Gastrocnemius medialis (tissue), 4 donors: ENCODE measurements around the gene DAPK1. TPM values are rescaled to one million over a fixed set of nuclear protein-coding genes. Genes with fewer than 3 reads are reported as not detected.

ENCODE experiments used
- ATAC-seq, 2 donors: fragments of 150-250 bp; one replicate each; pipeline ENCODE4 v1.9.1; 2016
- DNase-seq, 2 donors: peaks; one replicate each; pipeline ENCODE4 v3.0.0-alpha.2; 2019
- H3K27ac ChIP-seq, 4 donors: fragments of 200-600 bp; sonication (generic); 1 replicate in 1 of 4; 2 replicates in 3 of 4; pipeline ENCODE4 v1.5.1; 2016 to 2018; ENCODE audit warnings: mild to moderate bottlenecking in 2 of 4, moderate library complexity in 1 of 4
- H3K27me3 ChIP-seq, 3 donors: fragments of 200-600 bp; sonication (generic) in 2 of 3; 1 replicate in 1 of 3; 2 replicates in 2 of 3; pipeline versions ENCODE4 v1.5.1 to v1.6.0; 2016 to 2019; ENCODE audit warnings: mild to moderate bottlenecking in 1 of 3, moderate library complexity in 1 of 3
- H3K36me3 ChIP-seq, 2 donors: fragments of 200-600 bp; sonication (generic) in 1 of 2; one replicate each; pipeline ENCODE4 v1.5.1; 2017 to 2018
- H3K4me1 ChIP-seq, 2 donors: fragments of 200-600 bp; sonication (generic) in 1 of 2; one replicate each; pipeline ENCODE4 v1.5.1; 2016 to 2017; ENCODE audit warnings: mild to moderate bottlenecking in 2 of 2
- H3K4me3 ChIP-seq, 4 donors: fragments of 200-600 bp; sonication (generic) in 3 of 4; 1 replicate in 1 of 4; 2 replicates in 3 of 4; pipeline ENCODE4 v1.5.1; 2016 to 2019; ENCODE audit warnings: mild to moderate bottlenecking in 2 of 4
- H3K9me3 ChIP-seq, 3 donors: fragments of 200-600 bp; sonication (generic) in 2 of 3; 1 replicate in 1 of 3; 2 replicates in 2 of 3; pipeline ENCODE4 v1.5.1; 2016 to 2019
- POLR2A ChIP-seq, 2 donors: fragments of 450-650 bp; IDR thresholded peaks; one replicate each; pipeline ENCODE4 v1.6.1; 2017; ENCODE audit warnings: antibody characterized with exemption in 2 of 2, mild to moderate bottlenecking in 2 of 2, moderate library complexity in 2 of 2
- in situ Hi-C, 4 donors: fragments of 200-750 bp; cut with MboI; loops; one replicate each; pipeline versions ENCODE4 v1.15.0 to v1.8.0; 2017; ENCODE audit warnings: low sequenced_read_pairs in 4 of 4
- intact Hi-C: fragments of 100-400 bp; cut with DNase I; formaldehyde crosslinking; loops from one replicate; pipeline ENCODE4 v1.15.1; 2023; ENCODE audit warnings: low total_unique reads
- total RNA-seq, 4 donors: library from RNA; depleted of rRNA; stranded (reverse); fragments of >200 nt; gene quantifications; one replicate each; pipeline versions ENCODE4 v1.1.0 to v1.2.3, GENCODE V29; 2016
- TF ChIP-seq, protein P1 (sequence below), 5 experiments: fragments of 450-650 bp in 3 of 5; fragments of 200-600 bp in 2 of 5; sonication (generic) in 2 of 5; IDR thresholded peaks in 4 of 5; conservative IDR thresholded peaks in 1 of 5; 1 replicate in 4 of 5; 2 replicates in 1 of 5; pipeline ENCODE4 v1.5.1; 2016 to 2019; ENCODE audit warnings: antibody characterized with exemption in 5 of 5, mild to moderate bottlenecking in 3 of 5, moderate library complexity in 3 of 5

The DAPK1 gene
- total RNA-seq, 4 donors from 2014 or later, result 1.2 to 4.3 (median 2.7) TPM

DNA sequence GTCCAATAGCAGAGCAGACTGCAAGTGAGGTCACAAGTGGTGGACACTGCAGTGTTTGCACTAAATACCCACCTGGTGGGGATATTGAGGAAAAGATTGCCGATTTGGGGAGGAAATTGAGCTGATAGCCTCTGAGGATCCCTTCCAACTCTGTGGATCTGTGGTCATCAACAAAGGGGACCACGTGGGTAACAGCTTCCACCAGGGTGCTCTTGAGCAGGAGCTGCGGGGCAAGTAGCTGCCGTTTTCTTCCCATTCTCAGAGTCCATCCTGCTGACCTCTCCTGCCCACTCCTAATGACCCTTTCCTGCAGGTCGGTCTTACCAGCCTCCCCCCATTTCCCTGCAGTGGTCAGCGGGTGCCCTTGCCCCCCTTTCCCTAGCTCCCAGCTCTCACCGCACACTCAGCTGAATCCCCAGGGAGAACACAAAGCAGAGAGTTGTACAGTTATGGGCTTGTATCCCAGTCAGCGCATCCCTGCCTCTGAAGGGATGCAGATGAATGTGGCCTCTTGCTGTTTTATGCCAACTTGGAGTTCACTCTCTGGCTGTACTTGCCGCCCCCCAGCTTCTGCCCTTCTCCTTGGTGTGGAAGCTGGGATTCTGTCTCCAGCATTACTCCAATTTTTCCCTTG, 18.0 kb downstream of the DAPK1 start:
- Histone ChIP-seq H3K36me3 (no peaks in the 10 kb centered on the region), H3K27me3 (no peaks in the 10 kb centered on the region), H3K27ac (peak overlapping the region in 1 of 4 donors; percentile 18), H3K4me1 (peaks cover 4 to 12% of the 10 kb centered on the region in 2 donors), H3K9me3 (no peaks in the 10 kb centered on the region), H3K4me3 (no peak overlapping the region)
- intact Hi-C loops, result no loop called here
- no peak for ATAC-seq
- in situ Hi-C loops, result no loop called here
- no peak for TF ChIP-seq POLR2A (IDR thresholded peaks at IDR 0.05)
- TF ChIP-seq, protein P1, sequence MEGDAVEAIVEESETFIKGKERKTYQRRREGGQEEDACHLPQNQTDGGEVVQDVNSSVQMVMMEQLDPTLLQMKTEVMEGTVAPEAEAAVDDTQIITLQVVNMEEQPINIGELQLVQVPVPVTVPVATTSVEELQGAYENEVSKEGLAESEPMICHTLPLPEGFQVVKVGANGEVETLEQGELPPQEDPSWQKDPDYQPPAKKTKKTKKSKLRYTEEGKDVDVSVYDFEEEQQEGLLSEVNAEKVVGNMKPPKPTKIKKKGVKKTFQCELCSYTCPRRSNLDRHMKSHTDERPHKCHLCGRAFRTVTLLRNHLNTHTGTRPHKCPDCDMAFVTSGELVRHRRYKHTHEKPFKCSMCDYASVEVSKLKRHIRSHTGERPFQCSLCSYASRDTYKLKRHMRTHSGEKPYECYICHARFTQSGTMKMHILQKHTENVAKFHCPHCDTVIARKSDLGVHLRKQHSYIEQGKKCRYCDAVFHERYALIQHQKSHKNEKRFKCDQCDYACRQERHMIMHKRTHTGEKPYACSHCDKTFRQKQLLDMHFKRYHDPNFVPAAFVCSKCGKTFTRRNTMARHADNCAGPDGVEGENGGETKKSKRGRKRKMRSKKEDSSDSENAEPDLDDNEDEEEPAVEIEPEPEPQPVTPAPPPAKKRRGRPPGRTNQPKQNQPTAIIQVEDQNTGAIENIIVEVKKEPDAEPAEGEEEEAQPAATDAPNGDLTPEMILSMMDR (IDR thresholded peaks at IDR 0.05 in 4 of 5, conservative IDR thresholded peaks at IDR 0.05 in 1 of 5), result no peak
- DNase-seq, result no peak

DNA sequence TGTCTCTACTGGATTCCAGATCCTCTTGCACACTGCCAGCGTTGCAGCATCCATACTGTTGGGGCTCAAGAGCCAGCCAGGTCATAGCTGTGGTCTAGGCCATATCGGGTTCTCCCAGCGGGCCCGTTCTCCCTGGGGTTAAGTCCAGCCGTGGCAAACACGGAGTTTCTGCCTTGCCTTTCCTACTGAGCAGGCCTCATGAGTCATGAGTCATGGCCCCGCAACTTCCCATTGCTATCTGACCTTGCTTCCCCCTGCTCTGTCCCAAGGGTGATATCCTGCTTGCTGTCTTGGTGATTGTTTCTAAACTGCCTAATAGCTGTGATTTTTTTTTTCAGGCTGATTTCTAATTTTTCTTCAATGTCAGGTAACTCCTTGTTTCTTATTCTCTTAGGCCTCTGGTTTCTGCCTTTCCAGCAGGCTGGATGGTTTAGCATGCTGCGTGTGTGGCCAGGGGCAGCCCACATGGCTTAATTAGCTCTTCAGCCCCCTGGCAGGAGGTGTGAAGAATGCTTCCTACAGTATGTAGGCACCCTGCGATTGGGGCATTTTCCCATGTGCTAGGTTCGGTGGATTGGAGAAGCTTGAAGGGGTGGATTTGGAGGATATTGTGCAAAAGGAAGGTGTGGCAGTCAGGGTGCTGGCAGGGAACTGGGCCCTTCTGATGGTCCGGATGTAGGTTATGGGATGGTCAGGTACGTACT, 18.7 kb downstream of the DAPK1 start:
- H3K4me3 ChIP-seq, result no peak overlapping the region
- peaks cover 4 to 12% of the 10 kb centered on the region in 2 donors for H3K4me1 ChIP-seq
- H3K27ac ChIP-seq, result peak overlapping the region in 2 of 4 donors; percentile 40 to 58
- in situ Hi-C loops, result no loop called here
- H3K36me3 ChIP-seq, result no peaks in the 10 kb centered on the region
- no peaks in the 10 kb centered on the region for H3K9me3 ChIP-seq
- peak in 1 of 2 donors; percentile 57 for ATAC-seq
- intact Hi-C loops, result no loop called here
- DNase-seq, result peak; percentile 30 to 55
- no peaks in the 10 kb centered on the region for H3K27me3 ChIP-seq
- TF ChIP-seq, protein P1 (IDR thresholded peaks at IDR 0.05 in 4 of 5, conservative IDR thresholded peaks at IDR 0.05 in 1 of 5), result no peak
- TF ChIP-seq POLR2A (IDR thresholded peaks at IDR 0.05), result no peak

DNA sequence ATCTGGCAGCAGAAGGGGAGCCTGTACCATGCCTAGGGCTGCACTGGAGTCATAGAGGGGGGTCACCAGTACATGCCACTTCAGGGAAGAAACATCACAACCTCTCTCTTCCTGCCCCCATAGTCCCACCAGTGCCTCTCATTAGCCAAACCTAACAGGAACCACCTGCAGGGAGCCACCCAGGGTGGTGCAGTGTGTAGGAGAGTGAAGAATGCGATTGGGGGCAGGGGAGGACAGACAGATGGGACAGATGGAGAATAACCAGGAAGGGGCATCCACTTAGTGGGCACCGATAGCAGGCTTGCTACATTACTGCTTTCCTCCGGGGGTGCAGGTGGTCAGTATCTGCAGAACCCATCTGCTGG, 19.2 kb downstream of the DAPK1 start:
- intact Hi-C loops, result no loop called here

DNA sequence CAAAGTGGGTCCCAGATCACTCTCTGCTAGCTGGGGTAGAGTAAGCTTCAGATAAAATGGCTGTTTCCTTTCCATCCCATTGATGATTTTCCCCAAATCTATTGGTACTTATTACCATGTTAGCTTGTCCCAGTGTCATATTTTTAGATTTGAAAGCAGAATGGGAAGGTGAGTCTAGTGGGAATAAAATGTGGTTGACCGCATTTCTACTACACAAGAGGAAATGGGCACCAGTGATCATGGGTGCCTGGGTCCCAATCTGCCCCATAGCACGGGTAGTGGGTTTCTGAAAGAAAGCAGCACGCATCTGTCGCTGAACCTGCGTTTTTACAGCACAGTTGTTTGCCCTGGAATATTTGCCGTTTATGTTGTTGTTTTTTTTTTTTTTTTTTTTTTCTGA, 20.1 kb downstream of the DAPK1 start:
- intact Hi-C loops (no loop called here), in situ Hi-C loops (no loop called here)
- TF ChIP-seq POLR2A (IDR thresholded peaks at IDR 0.05), result no peak
- H3K27ac ChIP-seq, result no peak overlapping the region
- H3K27me3 ChIP-seq, result no peaks in the 10 kb centered on the region
- no peak for DNase-seq
- H3K9me3 ChIP-seq, result no peaks in the 10 kb centered on the region
- no peak for ATAC-seq
- H3K4me3 ChIP-seq, result no peak overlapping the region
- no peaks in the 10 kb centered on the region for H3K36me3 ChIP-seq
- H3K4me1 ChIP-seq, result peaks cover 4 to 12% of the 10 kb centered on the region in 2 donors

More for the DNA sequence above, 19.2 kb downstream of the DAPK1 start:
- Histone ChIP-seq H3K27me3 (no peaks in the 10 kb centered on the region), H3K4me3 (no peak overlapping the region), H3K36me3 (no peaks in the 10 kb centered on the region), H3K9me3 (no peaks in the 10 kb centered on the region), H3K4me1 (peaks cover 4 to 12% of the 10 kb centered on the region in 2 donors), H3K27ac (no peak overlapping the region)
- DNase-seq (no peak), ATAC-seq (no peak)
- TF ChIP-seq POLR2A (IDR thresholded peaks at IDR 0.05), result no peak
- TF ChIP-seq, protein P1 (IDR thresholded peaks at IDR 0.05 in 4 of 5, conservative IDR thresholded peaks at IDR 0.05 in 1 of 5), result no peak
- in situ Hi-C loops, result no loop called here

DNA sequence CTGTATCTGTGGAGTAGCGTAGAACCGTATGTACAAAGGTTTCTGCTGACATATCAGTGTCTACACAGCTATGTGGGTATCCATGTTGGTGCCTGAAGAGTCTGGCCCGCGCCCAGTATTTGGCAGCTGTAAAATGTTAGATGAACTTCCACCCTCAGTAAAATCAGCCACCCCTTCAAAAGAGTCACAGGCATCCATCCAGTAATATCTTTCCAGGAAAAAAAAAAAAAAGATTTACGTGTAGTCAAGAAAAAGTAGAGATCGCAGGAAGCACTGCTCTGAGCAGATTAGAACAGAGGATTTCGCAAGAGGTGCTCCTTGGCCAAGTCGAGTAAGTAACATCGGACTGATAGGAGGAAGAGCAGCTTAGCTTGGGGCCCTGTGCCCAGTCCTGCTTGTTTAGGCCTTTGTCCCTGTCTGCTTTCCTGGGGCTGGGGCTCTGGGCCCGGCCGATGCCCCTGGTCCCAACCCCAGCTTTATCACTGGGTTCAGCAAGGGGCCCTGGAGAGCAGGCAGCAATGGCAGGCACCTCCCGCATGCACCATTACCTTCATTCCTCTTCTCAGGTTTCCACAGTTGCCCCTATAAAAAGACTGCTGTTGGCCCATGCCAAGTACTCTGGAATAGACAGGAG, 21.2 kb downstream of the DAPK1 start:
- Histone ChIP-seq H3K9me3 (no peaks in the 10 kb centered on the region), H3K27ac (peak overlapping the region; percentile 61 to 78 (median 68)), H3K36me3 (no peaks in the 10 kb centered on the region), H3K27me3 (no peaks in the 10 kb centered on the region), H3K4me1 (peaks cover 4 to 12% of the 10 kb centered on the region in 2 donors), H3K4me3 (peak overlapping the region; percentile 32 to 46 (median 36))
- DNase-seq (peak; percentile 49 to 65), ATAC-seq (peak; percentile 87 to 95)
- in situ Hi-C loops, result no loop called here
- intact Hi-C loops, result no loop called here
- TF ChIP-seq, protein P1 (IDR thresholded peaks at IDR 0.05 in 4 of 5, conservative IDR thresholded peaks at IDR 0.05 in 1 of 5), result no peak
- TF ChIP-seq POLR2A (IDR thresholded peaks at IDR 0.05), result no peak
